Tracheal epithelial cell (primary cell): Measurements from ENCODE around the gene METTL23. TPM values are rescaled to one million over a fixed set of nuclear protein-coding genes. Genes with fewer than 3 reads are reported as not detected.

Experiments
- total RNA-seq: library from RNA; depleted of rRNA; stranded (reverse); fragments of >200 nt; gene quantifications from 2 replicates; pipeline ENCODE4 v1.2.1, GENCODE V29; 2014

METTL23 gene
- total RNA-seq = 22.2 and 37.3 TPM in 2 replicates

GRCh38 chr17:76726776-76727718 lies at the start of gene METTL23:
METTL23 (plus strand) TSS chr17:76726839; CDS start chr17:76729711, 2,872 bp downstream.

GRCh38 chr17:76710863-76711611 lies 15.6 kb upstream of the METTL23 start, which contains the start of gene MXRA7:
MXRA7 (minus strand) TSS chr17:76710965; CDS start chr17:76710946, 19 bp downstream.

GRCh38 chr17:76726231-76726775 lies 336 bp upstream of the METTL23 start, which contains the start of gene JMJD6:
JMJD6 (minus strand) TSS chr17:76726606; CDS start chr17:76726475, 131 bp downstream.

GRCh38 chr17:76737082-76737675 lies 10.5 kb downstream of the METTL23 start, which contains the start of gene SRSF2:
SRSF2 (minus strand) TSS chr17:76737331; CDS start chr17:76737160, 171 bp downstream.

GRCh38 chr17:76737676-76738467 lies 11.2 kb downstream of the METTL23 start, which contains the start of gene MFSD11:
MFSD11 (plus strand) TSS chr17:76738119; CDS start chr17:76738353, 234 bp downstream.

Other genes starting within 250 kb of the METTL23 start
- 21.1 and 49.9 TPM in 2 replicates for gene RHBDF2, start 225.4 kb upstream of the METTL23 start, total RNA-seq
- gene CYGB, start 189.1 kb upstream of the METTL23 start, total RNA-seq = 1.5 and 21.0 TPM in 2 replicates
- 0.21 and 3.1 TPM in 2 replicates for gene PRCD, start 186.8 kb upstream of the METTL23 start, total RNA-seq
- gene ST6GALNAC2, start 141.0 kb upstream of the METTL23 start, total RNA-seq = 123 and 124 TPM in 2 replicates
- 0.96 and 4.5 TPM in 2 replicates for gene ST6GALNAC1, start 83.1 kb upstream of the METTL23 start, total RNA-seq
- gene MXRA7, start 15.9 kb upstream of the METTL23 start, total RNA-seq = 121 and 164 TPM in 2 replicates
- gene JMJD6, start 233 bp upstream of the METTL23 start, total RNA-seq = 13.0 and 28.7 TPM in 2 replicates
- gene SRSF2, start 10.5 kb downstream of the METTL23 start, total RNA-seq = 109 and 138 TPM in 2 replicates
- gene MFSD11, start 11.3 kb downstream of the METTL23 start, total RNA-seq = 17.1 and 37.9 TPM in 2 replicates
- not detected in 2 replicates for gene MGAT5B, start 141.6 kb downstream of the METTL23 start, total RNA-seq